HepG2 (cell line): ENCODE results near the gene ERF. TPM values are rescaled to one million over a fixed set of nuclear protein-coding genes. Genes with fewer than 3 reads are reported as not detected.

Source experiments
- ATAC-seq: fragments of 200-7000 bp; cut with Tn5 transposase; 3 replicates; pipeline ENCODE4 v1.9.1; 2020; ENCODE audit warnings: mild to moderate bottlenecking, moderate library complexity
- BruUV-seq: library from RNA; stranded (reverse); fragments of 400-500 nt; replicated peaks from 2 replicates; lab custom pipeline; 2021; lab: Mats Ljungman, UMichigan
- CTCF ChIA-PET: fragments of 300-600 bp; formaldehyde crosslinking; extraction: SDS; loops from one replicate; lab custom pipeline; 2021; ENCODE audit warnings: low total read pairs, inconsistent platforms, low intra/inter-chr PET ratio; lab: Yijun Ruan, JAX
- POLR2A ChIA-PET: fragments of 350-600 bp; sonication (Branson Sonifier 250); formaldehyde crosslinking; loops from one replicate; lab custom pipeline; 2020; ENCODE audit warnings: antibody characterized with exemption, inconsistent platforms; lab: Yijun Ruan, JAX
- DNase-seq: peaks from one replicate; pipeline ENCODE4 v3.0.0-alpha.2; 2015; ENCODE audit warnings: low spot score
- FAIRE-seq: peaks from 3 replicates; lab custom pipeline; 2011; peaks lifted over from hg19 to GRCh38; lab: Jason Lieb, UNC
- H2AFZ ChIP-seq: one replicate; pipeline ENCODE4 v1.6.1; 2011; ENCODE audit warnings: low read length, inconsistent platforms
- H3K27ac ChIP-seq: fragments of 300-600 bp; 3 replicates; pipeline ENCODE4 v1.8.0; 2011; ENCODE audit warnings: mixed run types, mild to moderate bottlenecking, mixed read lengths, low read length, inconsistent platforms; ENCODE audit not compliant: insufficient read depth; ENCODE audit errors: extremely low read length
- H3K27me3 ChIP-seq, 2 experiments: fragments of 200-600 bp in 1 of 2; 2 replicates in 1 of 2; 3 replicates in 1 of 2; pipeline versions ENCODE4 v1.6.0 to v1.8.0; 2011; ENCODE audit warnings: low read length in 2 of 2, mild to moderate bottlenecking in 2 of 2, moderate library complexity in 2 of 2, inconsistent platforms in 1 of 2; ENCODE audit not compliant: insufficient read depth in 2 of 2, control insufficient read depth in 1 of 2
- H3K36me3 ChIP-seq, 2 experiments: fragments of 200-600 bp in 1 of 2; replicated peaks in 1 of 2; 2 replicates in 1 of 2; 3 replicates in 1 of 2; pipeline versions ENCODE4 v1.5.1 to v1.8.0; 2011; ENCODE audit warnings: low read length in 2 of 2, inconsistent platforms in 1 of 2; ENCODE audit not compliant: insufficient read depth in 2 of 2, control insufficient read depth in 1 of 2
- H3K4me1 ChIP-seq: 2 replicates; pipeline ENCODE4 v1.5.1; 2012; ENCODE audit warnings: low read length, inconsistent platforms; ENCODE audit not compliant: insufficient read depth
- H3K4me2 ChIP-seq: 2 replicates; pipeline ENCODE4 v1.6.0; 2011; ENCODE audit warnings: low read depth, low read length, inconsistent platforms
- H3K4me3 ChIP-seq, 3 experiments: fragments of 200-600 bp in 1 of 3; sonication (generic), shearing (Covaris generic) in 1 of 3; replicated peaks in 1 of 3; 2 replicates each; pipeline ENCODE4 v1.5.1; 2011 to 2016; ENCODE audit warnings: low read length in 3 of 3, inconsistent platforms in 2 of 3, low read depth in 2 of 3, mild to moderate bottlenecking in 2 of 3, control low read depth in 1 of 3, mixed read lengths in 1 of 3; ENCODE audit not compliant: insufficient read depth in 1 of 3
- H3K79me2 ChIP-seq: one replicate; pipeline ENCODE4 v1.6.1; 2011; ENCODE audit warnings: low read length, inconsistent platforms; ENCODE audit not compliant: insufficient read depth
- H3K9ac ChIP-seq: 2 replicates; pipeline ENCODE4 v1.6.0; 2011; ENCODE audit warnings: mild to moderate bottlenecking, low read depth, low read length, inconsistent platforms; ENCODE audit not compliant: insufficient read depth
- H3K9me3 ChIP-seq: 2 replicates; pipeline ENCODE4 v1.5.1; 2012; ENCODE audit warnings: mild to moderate bottlenecking, low read length
- H4K20me1 ChIP-seq: 2 replicates; pipeline ENCODE4 v1.6.0; 2011; ENCODE audit warnings: inconsistent platforms, mild to moderate bottlenecking, low read length, moderate library complexity; ENCODE audit not compliant: insufficient read depth
- BORCS8-MEF2B ChIP-seq: sonication (generic); formaldehyde crosslinking; IDR thresholded peaks from 2 replicates; pipeline ENCODE4 v1.8.0; 2022; ENCODE audit warnings: mild to moderate bottlenecking, missing genetic modification reagents
- CHCHD3 ChIP-seq: sonication (generic); formaldehyde crosslinking; IDR thresholded peaks from 2 replicates; pipeline ENCODE4 v1.8.0; 2022; ENCODE audit warnings: mild to moderate bottlenecking, missing genetic modification reagents, moderate library complexity
- DZIP1 ChIP-seq: sonication (generic); formaldehyde crosslinking; IDR thresholded peaks from 2 replicates; pipeline ENCODE4 v1.5.0; 2020; ENCODE audit warnings: mild to moderate bottlenecking, missing genetic modification reagents
- GLMP ChIP-seq: sonication (generic); formaldehyde crosslinking; IDR thresholded peaks from 2 replicates; pipeline ENCODE4 v1.9.0; 2021; ENCODE audit warnings: missing genetic modification reagents, mild to moderate bottlenecking, borderline replicate concordance
- LBX2 ChIP-seq: sonication (generic); formaldehyde crosslinking; IDR thresholded peaks from 2 replicates; pipeline ENCODE4 v1.5.0; 2020; ENCODE audit warnings: missing genetic modification reagents, mild to moderate bottlenecking, borderline replicate concordance
- MTERF4 ChIP-seq: sonication (generic); formaldehyde crosslinking; IDR thresholded peaks from 2 replicates; pipeline ENCODE4 v1.8.0; 2023; ENCODE audit warnings: mild to moderate bottlenecking, missing genetic modification reagents
- POGZ ChIP-seq: sonication (generic); formaldehyde crosslinking; IDR thresholded peaks from 2 replicates; pipeline ENCODE4 v1.4.0; 2020; ENCODE audit warnings: mild to moderate bottlenecking, missing genetic modification reagents
- RXRA ChIP-seq: sonication (generic); formaldehyde crosslinking; IDR thresholded peaks from 2 replicates; pipeline ENCODE4 v1.5.1; 2020; ENCODE audit warnings: missing genetic modification reagents
- ZFP82 ChIP-seq: sonication (generic); formaldehyde crosslinking; IDR thresholded peaks from 2 replicates; pipeline ENCODE4 v1.5.1; 2020; ENCODE audit warnings: mild to moderate bottlenecking, missing genetic modification reagents, borderline replicate concordance
- ZNF143 ChIP-seq: sonication (generic); formaldehyde crosslinking; IDR thresholded peaks from 2 replicates; pipeline ENCODE4 v1.4.0; 2020; ENCODE audit warnings: missing genetic modification reagents
- ZNF296 ChIP-seq: sonication (generic); formaldehyde crosslinking; conservative IDR thresholded peaks from 2 replicates; pipeline ENCODE4 v1.5.0; 2020; ENCODE audit warnings: mild to moderate bottlenecking, missing genetic modification reagents
- ZNF430 ChIP-seq: sonication (generic); formaldehyde crosslinking; IDR thresholded peaks from 2 replicates; pipeline ENCODE4 v1.9.0; 2021; ENCODE audit warnings: mild to moderate bottlenecking, missing genetic modification reagents
- ZNF687 ChIP-seq: sonication (generic); formaldehyde crosslinking; IDR thresholded peaks from 2 replicates; pipeline ENCODE4 v1.5.1; 2020; ENCODE audit warnings: mild to moderate bottlenecking, missing genetic modification reagents, moderate library complexity
- ZNF737 ChIP-seq: sonication (generic); formaldehyde crosslinking; IDR thresholded peaks from 2 replicates; pipeline ENCODE4 v1.5.0; 2020; ENCODE audit warnings: missing genetic modification reagents, mild to moderate bottlenecking, borderline replicate concordance
- ZNF792 ChIP-seq: IDR thresholded peaks from 2 replicates; pipeline ENCODE4 v1.6.1; 2016
- WGBS: methylation state at CpG from one replicate; pipeline ENCODE4 v1.1.6; 2017; ENCODE audit warnings: low lambda C conversion rate; 5-methylcytosine and 5-hydroxymethylcytosine counted together
- in situ Hi-C: cut with HindIII; loops from 2 replicates; pipeline ENCODE4 v1.10.0; 2017; ENCODE audit warnings: low pct_unique_long_range_greater_than_20kb; ENCODE audit not compliant: extremely low pct_ligation_motif_present
- intact Hi-C: fragments of 100-400 bp; cut with micrococcal nuclease; formaldehyde crosslinking; loops from one replicate; pipeline ENCODE4 v1.10.0; 2022; ENCODE audit not compliant: unreplicated experiment
- polyA plus RNA-seq, 8 experiments: library from polyadenylated mRNA; depleted of rRNA in 3 of 8; stranded (reverse) in 7 of 8; unstranded in 1 of 8; fragments of >200 nt; fragmentation: Illumina TruSeq in 4 of 8; extraction: Trizol in 4 of 8; gene quantifications; 2 replicates each; pipeline versions ENCODE4 v1.2.1 to v1.2.3, GENCODE V29; 2011 to 2016; ENCODE audit warnings: low read depth in 4 of 8, missing spikeins in 1 of 8, mixed read lengths in 1 of 8; ENCODE audit not compliant: insufficient read depth in 1 of 8
- total RNA-seq, 5 experiments: library from RNA; depleted of rRNA; stranded (reverse); fragments of >200 nt; fragmentation: Illumina TruSeq; extraction: Trizol; gene quantifications; 2 replicates each; pipeline ENCODE4 v1.2.3, GENCODE V29; 2016; ENCODE audit warnings: low read depth in 1 of 5

Gene ERF
- total and polyA plus RNA-seq, 2 of the 13 experiments (the other 11 are each of a cell fraction or from before 2014, with no cell fraction given) = 67.1 to 69.9 TPM

- Histone ChIP-seq H3K4me1 (peaks cover 43% of the 10 kb centered on the region), H3K9ac (peak overlapping the region; percentile 97), H3K36me3 (peaks cover 0 to 18% of the 10 kb centered on the region in 2 experiments; a peak in 3 of 5 replicates), H3K9me3 (no peaks in the 10 kb centered on the region), H4K20me1 (peaks cover 10% of the 10 kb centered on the region; the same call in 1 of the 2 replicates), H3K27me3 (no peaks in the 10 kb centered on the region; a peak in 1 of 5 replicates), H3K27ac (peak overlapping the region; percentile 58), H2AFZ (no peak overlapping the region), H3K4me2 (peak overlapping the region; percentile 75), H3K79me2 (peaks cover 20% of the 10 kb centered on the region), H3K4me3 (peak overlapping the region; percentile 79 to 90 (median 81))
- POLR2A ChIA-PET = interaction anchor here (0.6 to 6.6 kb wide), 17 partner anchors 9 to 358 kb away, joined by 3 to 117 read pairs (median 9); partner anchors contain the start of genes CEACAM1, DEDD2, PAFAH1B3 and PRR19
- CTCF ChIA-PET = no interaction called here
- WGBS = 2% methylated on average over 8 of the region's 49 CpGs
- FAIRE-seq = no peak
- no TSS peak for BruUV-seq
- in situ Hi-C loops = no loop called here
- intact Hi-C loops = loop anchor here (1.0 kb wide), 1 partner anchor 22 kb away; the partner anchor contains the start of gene ZNF526
- DNase-seq = no peak
- no peak for ATAC-seq
- TF ChIP-seq CHCHD3 (CRISPR knock-in tag) = no peak
- no peak for TF ChIP-seq DZIP1
- no peak for TF ChIP-seq BORCS8-MEF2B (CRISPR knock-in tag)
- no peak for TF ChIP-seq POGZ (CRISPR knock-in tag)
- no peak for TF ChIP-seq GLMP (CRISPR knock-in tag)
- TF ChIP-seq LBX2 (CRISPR knock-in tag) = no peak
- TF ChIP-seq ZNF430 (CRISPR knock-in tag) = 0 out of 2 replicates have a peak, but pooled peaks have one; percentile 29
- no peak for TF ChIP-seq ZNF296
- TF ChIP-seq ZNF143 (CRISPR knock-in tag) = no peak
- 0 out of 2 replicates have a peak, but pooled peaks have one; percentile 13 for TF ChIP-seq ZFP82 (CRISPR knock-in tag)
- no peak for TF ChIP-seq MTERF4 (CRISPR knock-in tag)
- TF ChIP-seq RXRA (CRISPR knock-in tag) = no peak
- TF ChIP-seq ZNF737 (CRISPR knock-in tag) = no peak
- TF ChIP-seq ZNF687 (CRISPR knock-in tag) = no peak
- TF ChIP-seq ZNF792 (CRISPR knock-in tag) = no peak
Measured at GRCh38 chr19:42242069-42242511, 12.8 kb downstream of the ERF start.
